Immature natural killer cell (primary cell): ENCODE results near the gene ARMCX1. TPM values are rescaled to one million over a fixed set of nuclear protein-coding genes. Genes with fewer than 3 reads are reported as not detected.
"Not testable (repeated sequence)": the region's sequence is repeated elsewhere in the genome, so short reads cannot be mapped to it uniquely, and the experiment has no call there.

Source experiments
- DNase-seq, 3 donors: peaks; one replicate each; pipeline ENCODE4 v3.0.0; 2022; ENCODE audit warnings: mixed read lengths in 1 of 3
- H3K27ac Mint-ChIP-seq, 6 donors: one replicate each; pipeline ENCODE4 v1.8.0; 2020; ENCODE audit warnings: mixed read lengths in 6 of 6, mild to moderate bottlenecking in 5 of 6, inconsistent platforms in 4 of 6, moderate library complexity in 3 of 6
- H3K27me3 Mint-ChIP-seq, 3 donors: one replicate each; pipeline ENCODE4 v1.8.0; 2020 to 2021; ENCODE audit warnings: low read depth in 3 of 3, mild to moderate bottlenecking in 3 of 3, mixed read lengths in 3 of 3, moderate library complexity in 3 of 3, inconsistent platforms in 1 of 3
- H3K36me3 Mint-ChIP-seq, 3 donors: one replicate each; pipeline ENCODE4 v1.8.0; 2020; ENCODE audit warnings: mixed read lengths in 3 of 3, inconsistent platforms in 2 of 3, mild to moderate bottlenecking in 2 of 3
- H3K4me1 Mint-ChIP-seq, 2 donors: one replicate each; pipeline ENCODE4 v1.8.0; 2020; ENCODE audit warnings: inconsistent platforms in 2 of 2, mild to moderate bottlenecking in 2 of 2, mixed read lengths in 2 of 2, moderate library complexity in 1 of 2
- H3K4me3 Mint-ChIP-seq, 5 donors: one replicate each; pipeline ENCODE4 v1.8.0; 2020; ENCODE audit warnings: mild to moderate bottlenecking in 5 of 5, mixed read lengths in 5 of 5, inconsistent platforms in 3 of 5, moderate library complexity in 3 of 5
- H3K9me3 Mint-ChIP-seq, 6 donors: one replicate each; pipeline ENCODE4 v1.8.0; 2020; ENCODE audit warnings: mild to moderate bottlenecking in 6 of 6, mixed read lengths in 6 of 6, inconsistent platforms in 4 of 6, moderate library complexity in 3 of 6
- polyA plus RNA-seq, 3 donors: library from polyadenylated mRNA; unstranded; fragments of 300-500 nt; fragmentation: Illumina TruSeq; gene quantifications; one replicate each; pipeline ENCODE4 v1.2.3, GENCODE V29; 2021

Gene ARMCX1
- under 1 TPM in 2 of 3 donors, not detected in 1; 0.14 to 0.21 TPM for polyA plus RNA-seq

GRCh38 chrX:101550362-101550750 lies at the start of gene ARMCX1:
TSS of gene ARMCX1 (plus strand) at chrX:101550547. CDS start at chrX:101552931, 2,384 bp downstream.
- H3K27me3 Mint-ChIP-seq, result peaks cover 6 to 15% (median 7%) of the 10 kb centered on the region in 3 donors
- H3K4me1 Mint-ChIP-seq, result peaks cover 7 to 11% of the 10 kb centered on the region in 2 donors
- peaks cover 0 to 2% (median 0%) of the 10 kb centered on the region in 6 donors for H3K9me3 Mint-ChIP-seq
- H3K27ac Mint-ChIP-seq, result peak within 1 kb of the TSS in 2 of 6 donors; percentile 40 to 62
- no peaks in the 10 kb centered on the region for H3K36me3 Mint-ChIP-seq
- DNase-seq, result no peak
- peak within 1 kb of the TSS; percentile 18 to 80 (median 67) for H3K4me3 Mint-ChIP-seq

DNA sequence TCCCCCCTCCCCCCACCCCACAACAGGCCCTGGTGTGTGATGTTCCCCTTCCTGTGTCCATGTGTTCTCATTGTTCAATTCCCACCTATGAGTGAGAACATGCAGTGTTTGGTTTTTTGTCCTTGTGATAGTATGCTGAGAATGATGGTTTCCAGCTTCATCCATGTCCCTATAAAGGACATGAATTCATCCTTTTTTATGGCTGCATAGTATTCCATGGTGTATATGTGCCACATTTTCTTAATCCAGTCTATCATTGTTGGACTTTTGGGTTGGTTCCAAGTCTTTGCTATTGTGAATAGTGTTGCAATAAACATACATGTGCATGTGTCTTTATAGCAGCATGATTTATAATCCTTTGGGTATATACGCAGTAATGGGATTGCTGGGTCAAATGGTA lies 47.4 kb upstream of the ARMCX1 start:
- not testable (repeated sequence) for H3K4me3 Mint-ChIP-seq, H3K9me3 Mint-ChIP-seq, DNase-seq, H3K36me3 Mint-ChIP-seq, H3K4me1 Mint-ChIP-seq, H3K27me3 Mint-ChIP-seq, H3K27ac Mint-ChIP-seq

- DNase-seq, result no peak
- peaks cover 0 to 3% (median 0%) of the 10 kb centered on the region in 3 donors for H3K27me3 Mint-ChIP-seq
- no peaks in the 10 kb centered on the region for H3K4me1 Mint-ChIP-seq
- H3K27ac Mint-ChIP-seq, result no peak overlapping the region
- H3K36me3 Mint-ChIP-seq, result peaks cover 0 to 3% (median 0%) of the 10 kb centered on the region in 3 donors
- H3K4me3 Mint-ChIP-seq, result no peak overlapping the region
- H3K9me3 Mint-ChIP-seq, result no peaks in the 10 kb centered on the region
Observed at GRCh38 chrX:101507372-101507771, 43.0 kb upstream of the ARMCX1 start.

DNA sequence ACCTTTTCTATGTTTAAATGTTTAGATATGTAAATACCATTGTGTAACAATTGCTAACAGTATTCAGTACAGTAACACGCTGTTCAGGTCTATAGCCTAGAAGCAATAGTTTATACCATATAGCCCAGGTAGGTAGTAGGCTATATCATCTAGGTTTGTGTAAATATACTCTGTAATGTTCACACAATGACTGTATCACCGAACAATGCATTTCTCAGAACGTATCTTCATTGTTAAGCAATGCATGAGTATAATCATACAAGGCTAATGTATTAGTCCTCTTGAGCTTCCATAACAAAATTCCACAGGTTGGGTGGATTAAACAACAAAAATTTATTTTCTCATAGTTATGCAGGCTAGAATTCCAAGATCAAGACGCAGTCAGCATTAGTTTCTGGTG lies 42.4 kb upstream of the ARMCX1 start:
- no peaks in the 10 kb centered on the region for H3K9me3 Mint-ChIP-seq
- peaks cover 0 to 3% (median 0%) of the 10 kb centered on the region in 3 donors for H3K36me3 Mint-ChIP-seq
- no peak overlapping the region for H3K4me3 Mint-ChIP-seq
- DNase-seq, result no peak
- H3K27ac Mint-ChIP-seq, result no peak overlapping the region
- H3K27me3 Mint-ChIP-seq, result peaks cover 0 to 3% (median 0%) of the 10 kb centered on the region in 3 donors
- no peaks in the 10 kb centered on the region for H3K4me1 Mint-ChIP-seq

DNA sequence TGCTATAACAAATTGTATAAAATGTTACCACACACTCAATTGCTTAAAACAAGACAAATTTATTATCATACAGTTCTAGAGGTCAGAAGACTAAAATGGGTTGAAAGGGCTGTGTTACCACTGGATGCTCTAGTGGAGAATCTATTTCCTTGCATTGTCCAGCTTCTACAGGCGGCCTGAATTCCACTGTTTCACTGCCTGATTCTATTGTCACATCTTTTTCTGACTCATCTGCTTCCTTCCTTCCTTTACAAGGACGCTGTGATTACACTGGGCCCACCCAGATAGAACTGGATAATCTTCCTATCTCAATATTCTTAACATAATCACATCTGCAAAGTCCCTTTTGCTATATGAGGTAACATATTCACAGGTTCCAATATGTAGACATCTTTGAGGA lies 19.4 kb upstream of the ARMCX1 start:
- no peak for DNase-seq
- H3K4me1 Mint-ChIP-seq, result no peaks in the 10 kb centered on the region
- H3K4me3 Mint-ChIP-seq, result no peak overlapping the region
- H3K27ac Mint-ChIP-seq, result no peak overlapping the region
- peaks cover 0 to 7% (median 2%) of the 10 kb centered on the region in 6 donors for H3K9me3 Mint-ChIP-seq
- H3K36me3 Mint-ChIP-seq, result no peaks in the 10 kb centered on the region
- H3K27me3 Mint-ChIP-seq, result peaks cover 0 to 10% (median 3%) of the 10 kb centered on the region in 3 donors

GRCh38 chrX:101539116-101539515 lies 11.2 kb upstream of the ARMCX1 start:
- H3K4me1 Mint-ChIP-seq, result no peaks in the 10 kb centered on the region
- H3K4me3 Mint-ChIP-seq, result no peak overlapping the region
- H3K36me3 Mint-ChIP-seq, result no peaks in the 10 kb centered on the region
- H3K27ac Mint-ChIP-seq, result no peak overlapping the region
- H3K9me3 Mint-ChIP-seq, result peaks cover 0 to 2% (median 0%) of the 10 kb centered on the region in 6 donors
- DNase-seq, result no peak
- peaks cover 1 to 3% (median 1%) of the 10 kb centered on the region in 3 donors for H3K27me3 Mint-ChIP-seq

GRCh38 chrX:101550751-101551379 lies 518 bp downstream of the ARMCX1 start:
- Mint-ChIP-seq H3K4me3 (peak overlapping the region; percentile 7 to 80 (median 67)), H3K27me3 (peaks cover 6 to 15% (median 7%) of the 10 kb centered on the region in 3 donors), H3K9me3 (peaks cover 0 to 2% (median 0%) of the 10 kb centered on the region in 6 donors), H3K36me3 (no peaks in the 10 kb centered on the region), H3K27ac (no peak overlapping the region), H3K4me1 (peaks cover 7 to 11% of the 10 kb centered on the region in 2 donors)
- DNase-seq, result no peak

DNA sequence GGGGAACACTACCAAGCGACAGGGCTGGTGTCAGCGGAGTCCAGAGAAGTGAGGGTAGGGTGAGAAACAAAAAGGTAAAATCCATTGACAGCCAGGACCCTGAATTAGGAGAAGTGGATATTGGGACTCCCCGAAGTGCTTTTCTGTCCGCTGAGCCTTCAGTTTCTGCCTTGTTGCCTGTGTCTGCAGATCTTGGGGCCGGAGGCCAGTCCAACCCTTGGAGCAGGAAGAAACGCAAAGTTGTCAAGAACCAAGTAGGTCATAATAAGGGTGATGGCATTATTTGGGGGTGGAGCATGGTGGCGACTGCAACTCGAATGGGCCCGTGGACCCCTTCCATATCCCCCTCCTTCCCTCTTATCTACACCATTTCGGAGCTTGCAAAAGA lies 1.0 kb downstream of the ARMCX1 start:
- H3K4me3 Mint-ChIP-seq, result peak overlapping the region in 4 of 5 donors; percentile 18 to 80 (median 70)
- H3K9me3 Mint-ChIP-seq, result peaks cover 0 to 2% (median 0%) of the 10 kb centered on the region in 6 donors
- no peaks in the 10 kb centered on the region for H3K36me3 Mint-ChIP-seq
- peaks cover 7 to 11% of the 10 kb centered on the region in 2 donors for H3K4me1 Mint-ChIP-seq
- peaks cover 6 to 18% (median 7%) of the 10 kb centered on the region in 3 donors for H3K27me3 Mint-ChIP-seq
- no peak overlapping the region for H3K27ac Mint-ChIP-seq
- DNase-seq, result no peak

GRCh38 chrX:101552714-101553113 lies 2.4 kb downstream of the ARMCX1 start:
- peaks cover 7 to 11% of the 10 kb centered on the region in 2 donors for H3K4me1 Mint-ChIP-seq
- H3K27ac Mint-ChIP-seq, result no peak overlapping the region
- no peaks in the 10 kb centered on the region for H3K36me3 Mint-ChIP-seq
- H3K27me3 Mint-ChIP-seq, result peaks cover 6 to 17% (median 8%) of the 10 kb centered on the region in 3 donors
- peaks cover 0 to 2% (median 0%) of the 10 kb centered on the region in 6 donors for H3K9me3 Mint-ChIP-seq
- no peak overlapping the region for H3K4me3 Mint-ChIP-seq
- DNase-seq, result no peak

DNA sequence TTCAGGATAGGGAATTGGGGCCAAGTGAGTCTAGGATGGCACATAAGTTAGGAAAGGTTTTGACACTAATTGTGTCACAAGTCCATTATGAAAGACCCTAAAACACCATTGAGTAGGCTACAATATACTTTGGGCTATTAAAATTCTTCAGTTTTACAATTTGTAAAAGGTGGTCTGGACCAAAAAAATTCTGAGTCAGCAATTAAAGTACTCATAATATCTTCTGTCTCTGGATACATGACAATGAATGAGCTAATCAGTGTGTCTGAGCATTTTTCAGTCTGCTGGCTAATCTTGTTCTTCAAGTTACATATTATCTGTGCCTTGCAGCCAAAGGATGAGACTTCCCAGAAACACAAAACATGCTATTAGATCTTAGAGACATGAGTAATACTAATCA lies 14.3 kb downstream of the ARMCX1 start:
- no peaks in the 10 kb centered on the region for H3K36me3 Mint-ChIP-seq
- no peak overlapping the region for H3K4me3 Mint-ChIP-seq
- peaks cover 5 to 15% (median 7%) of the 10 kb centered on the region in 3 donors for H3K27me3 Mint-ChIP-seq
- H3K9me3 Mint-ChIP-seq, result peaks cover 0 to under 1% (median 0%) of the 10 kb centered on the region in 6 donors
- H3K27ac Mint-ChIP-seq, result no peak overlapping the region
- no peak for DNase-seq
- no peaks in the 10 kb centered on the region for H3K4me1 Mint-ChIP-seq

GRCh38 chrX:101595739-101596419 lies 45.5 kb downstream of the ARMCX1 start:
- peaks cover 3 to 9% (median 9%) of the 10 kb centered on the region in 3 donors for H3K27me3 Mint-ChIP-seq
- H3K27ac Mint-ChIP-seq, result no peak overlapping the region
- no peaks in the 10 kb centered on the region for H3K36me3 Mint-ChIP-seq
- peak; percentile 40 to 51 (median 41) for DNase-seq
- no peaks in the 10 kb centered on the region for H3K4me1 Mint-ChIP-seq
- H3K9me3 Mint-ChIP-seq, result no peaks in the 10 kb centered on the region
- H3K4me3 Mint-ChIP-seq, result no peak overlapping the region

GRCh38 chrX:101599592-101599991 lies 49.2 kb downstream of the ARMCX1 start:
- H3K27ac Mint-ChIP-seq, H3K4me1 Mint-ChIP-seq: not testable (repeated sequence)

DNA sequence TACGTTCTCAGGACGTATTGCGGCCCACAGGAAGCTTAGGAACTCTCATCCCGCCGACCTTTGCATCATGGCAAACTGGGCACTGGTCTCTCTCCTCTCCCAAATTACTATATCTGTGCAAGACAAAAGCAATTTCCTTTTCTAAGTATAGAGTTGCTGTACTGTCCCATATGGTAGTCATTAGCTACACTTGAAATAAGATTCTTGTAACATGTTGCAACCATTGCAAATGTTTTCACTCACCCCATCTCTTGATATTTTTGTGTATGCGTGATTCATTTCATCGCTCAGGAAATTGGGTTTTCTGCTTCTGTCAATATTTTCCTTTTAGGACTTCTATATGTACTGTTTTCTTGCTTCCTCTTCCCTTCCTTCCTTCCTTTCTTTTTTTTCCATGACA lies 51.7 kb downstream of the ARMCX1 start:
- no peak overlapping the region for H3K27ac Mint-ChIP-seq
- H3K27me3 Mint-ChIP-seq, result peaks cover 2 to 9% (median 3%) of the 10 kb centered on the region in 3 donors
- no peak for DNase-seq
- H3K9me3 Mint-ChIP-seq, result no peaks in the 10 kb centered on the region
- no peak overlapping the region for H3K4me3 Mint-ChIP-seq
- H3K4me1 Mint-ChIP-seq, result no peaks in the 10 kb centered on the region
- no peaks in the 10 kb centered on the region for H3K36me3 Mint-ChIP-seq

More at GRCh38 chrX:101599592-101599991, 49.2 kb downstream of the ARMCX1 start:
- not testable (repeated sequence) for DNase-seq, H3K36me3 Mint-ChIP-seq, H3K9me3 Mint-ChIP-seq, H3K27me3 Mint-ChIP-seq, H3K4me3 Mint-ChIP-seq
